CD4-positive, alpha-beta memory T cell (primary cell): ENCODE measurements around the gene SPTBN4. TPM values are rescaled to one million over a fixed set of nuclear protein-coding genes. Genes with fewer than 3 reads are reported as not detected.
A peak's percentile ranks its signal among the peaks of the same experiment; 100 is the strongest.
"Not testable (repeated sequence)": the region's sequence is repeated elsewhere in the genome, so short reads cannot be mapped to it uniquely, and the experiment has no call there.

ENCODE experiments used
- CTCF ChIA-PET: fragments of 350-600 bp; sonication (Branson Sonifier 250); formaldehyde crosslinking; loops from one replicate; lab custom pipeline; 2021; ENCODE audit warnings: inconsistent platforms; ENCODE audit not compliant: partially characterized antibody; lab: Charles Lee
- POLR2A ChIA-PET: fragments of 350-600 bp; sonication (Branson Sonifier 250); formaldehyde crosslinking; loops from one replicate; lab custom pipeline; 2021; ENCODE audit not compliant: partially characterized antibody; lab: Charles Lee
- DNase-seq, 5 donors: peaks; one replicate each; pipeline versions ENCODE4 v3.0.0 to v3.0.0-alpha.2; 2020 to 2022; ENCODE audit warnings: mixed read lengths in 1 of 5
- H3K27ac ChIP-seq: one replicate; pipeline ENCODE4 v1.7.0; 2013; ENCODE audit warnings: low read depth, low read length
- H3K27me3 ChIP-seq: 2 replicates; pipeline ENCODE4 v1.7.0; 2013; ENCODE audit warnings: mild to moderate bottlenecking, low read length, moderate library complexity; ENCODE audit not compliant: insufficient read depth
- H3K36me3 ChIP-seq: 2 replicates; pipeline ENCODE4 v1.7.0; 2013; ENCODE audit warnings: mild to moderate bottlenecking, low read length, moderate library complexity; ENCODE audit not compliant: insufficient read depth
- H3K4me1 ChIP-seq: 2 replicates; pipeline ENCODE4 v1.7.0; 2013; ENCODE audit warnings: mild to moderate bottlenecking, low read length, moderate library complexity; ENCODE audit not compliant: insufficient read depth
- H3K4me3 ChIP-seq, 2 donors: one replicate each; pipeline ENCODE4 v1.7.0; 2013; ENCODE audit warnings: low read length in 2 of 2, mild to moderate bottlenecking in 1 of 2
- H3K9me3 ChIP-seq, 2 donors: one replicate each; pipeline ENCODE4 v1.7.0; 2013; ENCODE audit warnings: low read length in 2 of 2, control low read depth in 1 of 2; ENCODE audit not compliant: control insufficient read depth in 1 of 2
- H3K27ac Mint-ChIP-seq, 7 donors: one replicate each; pipeline ENCODE4 v1.8.0; 2020 to 2021; ENCODE audit warnings: mixed read lengths in 7 of 7, mild to moderate bottlenecking in 6 of 7, inconsistent platforms in 3 of 7, moderate library complexity in 3 of 7
- H3K27me3 Mint-ChIP-seq, 2 donors: one replicate each; pipeline ENCODE4 v1.8.0; 2020 to 2021; ENCODE audit warnings: mixed read lengths in 2 of 2
- H3K36me3 Mint-ChIP-seq, 2 donors: one replicate each; pipeline ENCODE4 v1.8.0; 2020 to 2021; ENCODE audit warnings: mixed read lengths in 2 of 2, inconsistent platforms in 1 of 2, mild to moderate bottlenecking in 1 of 2
- H3K4me1 Mint-ChIP-seq, 4 donors: one replicate each; pipeline ENCODE4 v1.8.0; 2020 to 2021; ENCODE audit warnings: mixed read lengths in 4 of 4, mild to moderate bottlenecking in 1 of 4
- H3K4me3 Mint-ChIP-seq, 8 donors: one replicate each; pipeline ENCODE4 v1.8.0; 2020 to 2021; ENCODE audit warnings: mixed read lengths in 8 of 8, mild to moderate bottlenecking in 7 of 8, moderate library complexity in 6 of 8, inconsistent platforms in 3 of 8
- H3K9me3 Mint-ChIP-seq, 8 donors: one replicate each; pipeline ENCODE4 v1.8.0; 2020 to 2021; ENCODE audit warnings: mixed read lengths in 8 of 8, mild to moderate bottlenecking in 5 of 8, inconsistent platforms in 3 of 8, moderate library complexity in 1 of 8
- intact Hi-C: fragments of 100-400 bp; cut with micrococcal nuclease; formaldehyde crosslinking; loops from one replicate; pipeline ENCODE4 v1.15.1; 2023
- polyA plus RNA-seq, 2 donors: library from polyadenylated mRNA; unstranded; fragments of 300-500 nt; fragmentation: Illumina TruSeq; gene quantifications; one replicate each; pipeline ENCODE4 v1.2.3, GENCODE V29; 2021
- total RNA-seq, 2 experiments: library from RNA; stranded (reverse); gene quantifications; one replicate each; pipeline ENCODE4 v1.2.3, GENCODE V29; 2021

Gene SPTBN4
- total and polyA plus RNA-seq, 4 experiments from 2014 or later, result 0.02 to 0.30 (median 0.17) TPM; not detected in 1

GRCh38 chr19:40588926-40589569, 122.2 kb downstream of the SPTBN4 start:
- peaks cover 29 to 52% of the 10 kb centered on the region in 2 donors for H3K36me3 Mint-ChIP-seq
- H3K4me3 ChIP-seq, result no peak overlapping the region
- ChIA-PET CTCF (no interaction called here), POLR2A (no interaction called here)
- H3K9me3 Mint-ChIP-seq, result peaks cover 0 to 1% (median 0%) of the 10 kb centered on the region in 8 donors
- no peak for DNase-seq
- peaks cover under 1% of the 10 kb centered on the region for H3K4me1 ChIP-seq
- peak overlapping the region in 1 of 7 donors; percentile 41 for H3K27ac Mint-ChIP-seq
- no peaks in the 10 kb centered on the region for H3K27me3 Mint-ChIP-seq
- H3K36me3 ChIP-seq, result peaks cover 30% of the 10 kb centered on the region
- no peaks in the 10 kb centered on the region for H3K9me3 ChIP-seq
- no peaks in the 10 kb centered on the region for H3K27me3 ChIP-seq
- intact Hi-C loops, result no loop called here
- no peak overlapping the region for H3K27ac ChIP-seq
- peaks cover 7 to 8% (median 7%) of the 10 kb centered on the region in 4 donors for H3K4me1 Mint-ChIP-seq
- no peak overlapping the region for H3K4me3 Mint-ChIP-seq

- CTCF ChIA-PET, result no interaction called here
These were observed 123.0 kb downstream of the SPTBN4 start for GRCh38 chr19:40589591-40590429.

GRCh38 chr19:40590464-40591265, 123.9 kb downstream of the SPTBN4 start:
- intact Hi-C loops, result no loop called here
- Histone ChIP-seq H3K27me3 (no peaks in the 10 kb centered on the region), H3K4me3 (no peak overlapping the region), H3K36me3 (peaks cover 24% of the 10 kb centered on the region), H3K4me1 (peaks cover 10% of the 10 kb centered on the region), H3K27ac (no peak overlapping the region), H3K9me3 (no peaks in the 10 kb centered on the region)
- peaks cover 21 to 41% of the 10 kb centered on the region in 2 donors for H3K36me3 Mint-ChIP-seq
- H3K27me3 Mint-ChIP-seq, result no peaks in the 10 kb centered on the region
- POLR2A ChIA-PET, result interaction anchor here (1.4 kb wide), 1 partner anchor 14 kb away, joined by 4 read pairs; no protein-coding TSS in a partner anchor
- H3K4me1 Mint-ChIP-seq, result peaks cover 10 to 13% (median 12%) of the 10 kb centered on the region in 4 donors
- DNase-seq, result peak in 1 of 5 donors; percentile 20
- peaks cover 0 to 1% (median 0%) of the 10 kb centered on the region in 8 donors for H3K9me3 Mint-ChIP-seq
- peak overlapping the region in 2 of 7 donors; percentile 9 to 36 for H3K27ac Mint-ChIP-seq
- H3K4me3 Mint-ChIP-seq, result no peak overlapping the region
- CTCF ChIA-PET, result no interaction called here

More at GRCh38 chr19:40589591-40590429, 123.0 kb downstream of the SPTBN4 start:
- peak overlapping the region in 2 of 7 donors; percentile 36 to 82 for H3K27ac Mint-ChIP-seq
- no peaks in the 10 kb centered on the region for H3K9me3 ChIP-seq
- H3K4me1 Mint-ChIP-seq, result peaks cover 9 to 13% (median 10%) of the 10 kb centered on the region in 4 donors
- H3K27me3 ChIP-seq, result no peaks in the 10 kb centered on the region
- peaks cover 23 to 44% of the 10 kb centered on the region in 2 donors for H3K36me3 Mint-ChIP-seq
- peaks cover 8% of the 10 kb centered on the region for H3K4me1 ChIP-seq
- no peak overlapping the region for H3K27ac ChIP-seq
- no peak overlapping the region for H3K4me3 Mint-ChIP-seq
- no peak overlapping the region for H3K4me3 ChIP-seq
- intact Hi-C loops, result no loop called here
- DNase-seq, result peak in 1 of 5 donors; percentile 22
- no peaks in the 10 kb centered on the region for H3K27me3 Mint-ChIP-seq
- peaks cover 24% of the 10 kb centered on the region for H3K36me3 ChIP-seq
- POLR2A ChIA-PET, result interaction anchor here (1.4 kb wide), 1 partner anchor 15 kb away, joined by 4 read pairs; no protein-coding TSS in a partner anchor
- peaks cover 0 to 1% (median 0%) of the 10 kb centered on the region in 8 donors for H3K9me3 Mint-ChIP-seq

GRCh38 chr19:40591724-40592123, 124.9 kb downstream of the SPTBN4 start:
- intact Hi-C loops, H3K27ac ChIP-seq, H3K27me3 Mint-ChIP-seq, H3K27me3 ChIP-seq, CTCF ChIA-PET, H3K4me3 Mint-ChIP-seq, H3K9me3 Mint-ChIP-seq, H3K4me3 ChIP-seq, DNase-seq, H3K9me3 ChIP-seq: not testable (repeated sequence)
- Histone ChIP-seq H3K4me1 (peaks cover 10% of the 10 kb centered on the region), H3K36me3 (peaks cover 13% of the 10 kb centered on the region)
- H3K4me1 Mint-ChIP-seq, result peaks cover 8 to 12% (median 11%) of the 10 kb centered on the region in 4 donors
- peaks cover 12 to 32% of the 10 kb centered on the region in 2 donors for H3K36me3 Mint-ChIP-seq
- peak overlapping the region in 5 of 7 donors; percentile 22 to 80 (median 36) for H3K27ac Mint-ChIP-seq
- POLR2A ChIA-PET, result interaction anchor here (1.4 kb wide), 1 partner anchor 13 kb away, joined by 4 read pairs; no protein-coding TSS in a partner anchor

GRCh38 chr19:40592170-40592569, 125.4 kb downstream of the SPTBN4 start:
- Histone ChIP-seq H3K36me3 (peaks cover 9% of the 10 kb centered on the region), H3K4me1 (peaks cover 11% of the 10 kb centered on the region), H3K27me3 (peaks cover under 1% of the 10 kb centered on the region), H3K9me3 (no peaks in the 10 kb centered on the region), H3K4me3 (no peak overlapping the region), H3K27ac (no peak overlapping the region)
- H3K4me1 Mint-ChIP-seq, result peaks cover 8 to 12% (median 10%) of the 10 kb centered on the region in 4 donors
- H3K4me3 Mint-ChIP-seq, result no peak overlapping the region
- intact Hi-C loops, result no loop called here
- CTCF ChIA-PET, result no interaction called here
- H3K36me3 Mint-ChIP-seq, result peaks cover 8 to 28% of the 10 kb centered on the region in 2 donors
- H3K9me3 Mint-ChIP-seq, result peaks cover 0 to 1% (median 0%) of the 10 kb centered on the region in 8 donors
- peaks cover 2% of the 10 kb centered on the region in 2 donors for H3K27me3 Mint-ChIP-seq
- H3K27ac Mint-ChIP-seq, result peak overlapping the region in 5 of 7 donors; percentile 8 to 43 (median 22)
- POLR2A ChIA-PET, result no interaction called here
- DNase-seq, result peak in 3 of 5 donors; percentile 30 to 48 (median 43)

GRCh38 chr19:40594255-40594654, 127.5 kb downstream of the SPTBN4 start:
- H3K9me3 ChIP-seq, result no peaks in the 10 kb centered on the region
- ChIA-PET POLR2A (interaction anchor here (0.6 to 2.6 kb wide), 3 partner anchors 9 to 16 kb away, joined by 3 to 12 read pairs (median 6); no protein-coding TSS in a partner anchor), CTCF (interaction anchor here (6.8 kb wide), 1 partner anchor 44 kb away, joined by 57 read pairs; no protein-coding TSS in a partner anchor)
- Mint-ChIP-seq H3K27ac (peak overlapping the region in 3 of 7 donors; percentile 17 to 82 (median 56)), H3K4me1 (peaks cover 13 to 29% (median 22%) of the 10 kb centered on the region in 4 donors), H3K27me3 (peaks cover 10 to 14% of the 10 kb centered on the region in 2 donors), H3K9me3 (peaks cover 0 to 3% (median 0%) of the 10 kb centered on the region in 8 donors), H3K36me3 (peaks cover 0 to 14% of the 10 kb centered on the region in 2 donors), H3K4me3 (peak overlapping the region in 4 of 8 donors; percentile 1 to 73 (median 30))
- peaks cover 13% of the 10 kb centered on the region for H3K27me3 ChIP-seq
- peaks cover 26% of the 10 kb centered on the region for H3K4me1 ChIP-seq
- no peak overlapping the region for H3K4me3 ChIP-seq
- H3K36me3 ChIP-seq, result no peaks in the 10 kb centered on the region
- intact Hi-C loops, result no loop called here
- no peak for DNase-seq
- H3K27ac ChIP-seq, result no peak overlapping the region
